ENCODE measurements around the gene AEN. TPM values are rescaled to one million over a fixed set of nuclear protein-coding genes. Genes with fewer than 3 reads are reported as not detected.
"Not testable (repeated sequence)": the region's sequence is repeated elsewhere in the genome, so short reads cannot be mapped to it uniquely, and the experiment has no call there.

The AEN gene
- total RNA-seq, 1 donor from 2014 or later: 90.6 TPM

GRCh38 chr15:88630798-88631463 is 9.8 kb downstream of the AEN start:
- Mint-ChIP-seq H3K4me3 (ENCODE audit: unreplicated experiment) (no peak overlapping the region), H3K4me1 (ENCODE audit: low read depth, unreplicated experiment) (peaks cover 20% of the 10 kb centered on the region), H3K27ac (ENCODE audit: unreplicated experiment) (peak overlapping the region; percentile 67), H3K36me3 (ENCODE audit: low read depth, unreplicated experiment) (peaks cover 31% of the 10 kb centered on the region), H3K27me3 (ENCODE audit: low read depth, unreplicated experiment) (no peaks in the 10 kb centered on the region), H3K9me3 (ENCODE audit: unreplicated experiment) (no peaks in the 10 kb centered on the region)
- Histone ChIP-seq H3K79me2 (ENCODE audit: insufficient read depth, low read length) (peaks cover 74% of the 10 kb centered on the region), H2AFZ (ENCODE audit: low read depth, low read length) (no peak overlapping the region), H3K27ac (ENCODE audit: low read depth, low read length) (no peak overlapping the region), H4K20me1 (ENCODE audit: insufficient read depth, low read length) (peaks cover 90% of the 10 kb centered on the region), H3K4me2 (ENCODE audit: low read length) (no peak overlapping the region), H3K4me1 (ENCODE audit: insufficient read depth, low read length) (peaks cover 21% of the 10 kb centered on the region), H3K9me3 (ENCODE audit: insufficient read depth, low read depth, low read length) (no peaks in the 10 kb centered on the region), H3K36me3 (ENCODE audit: insufficient read depth, low read length) (peaks cover 64% of the 10 kb centered on the region), H3K4me3 (ENCODE audit: insufficient read depth, low read depth, low read length) (no peak overlapping the region), H3K9ac (ENCODE audit: low read length) (no peak overlapping the region), H3K27me3 (ENCODE audit: insufficient read depth, low read length) (no peaks in the 10 kb centered on the region)
- DNase-seq (ENCODE audit: low read depth): no peak
- TF ChIP-seq EZH2 (IDR thresholded peaks at IDR 0.05; ENCODE audit: insufficient read depth, low read length): no peak
- no peak for TF ChIP-seq CTCF (IDR thresholded peaks at IDR 0.05; ENCODE audit: insufficient read depth, low read depth, low read length)
- FAIRE-seq: no peak

DNA sequence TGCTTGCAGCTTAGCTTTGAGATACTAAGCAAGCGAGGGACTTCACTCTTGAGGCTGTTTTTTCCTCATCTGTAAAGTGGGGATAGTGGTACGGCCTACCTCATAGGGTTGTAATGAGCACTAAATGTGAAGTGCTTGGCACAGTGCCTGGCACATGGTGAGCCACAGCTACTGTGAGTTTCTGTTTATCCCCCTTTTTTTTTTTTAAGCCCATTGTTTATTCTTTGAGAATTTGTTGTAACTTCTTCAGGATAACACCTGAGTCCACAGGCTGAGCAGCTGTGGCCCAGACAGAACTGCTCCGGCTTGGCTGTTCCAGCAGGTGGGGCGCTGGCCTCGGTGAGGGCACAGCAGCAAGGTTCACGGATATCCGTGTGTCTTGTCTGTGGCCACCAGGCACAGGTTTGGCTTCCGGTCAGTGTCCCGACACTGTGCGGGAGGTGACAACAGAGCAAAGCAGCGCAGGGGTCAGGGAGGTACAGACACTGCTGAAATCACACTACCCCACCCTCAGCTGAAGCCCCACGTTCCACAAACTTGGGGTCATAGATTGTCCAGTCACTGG is 10.4 kb downstream of the AEN start:
- Mint-ChIP-seq H3K27me3 (ENCODE audit: low read depth, unreplicated experiment) (no peaks in the 10 kb centered on the region), H3K27ac (ENCODE audit: unreplicated experiment) (no peak overlapping the region), H3K36me3 (ENCODE audit: low read depth, unreplicated experiment) (peaks cover 31% of the 10 kb centered on the region), H3K4me1 (ENCODE audit: low read depth, unreplicated experiment) (peaks cover 26% of the 10 kb centered on the region), H3K9me3 (ENCODE audit: unreplicated experiment) (no peaks in the 10 kb centered on the region), H3K4me3 (ENCODE audit: unreplicated experiment) (no peak overlapping the region)
- FAIRE-seq (no peak), DNase-seq (ENCODE audit: low read depth) (no peak)
- Histone ChIP-seq H3K79me2 (ENCODE audit: insufficient read depth, low read length) (peaks cover 68% of the 10 kb centered on the region), H3K27ac (ENCODE audit: low read depth, low read length) (no peak overlapping the region), H3K4me3 (ENCODE audit: insufficient read depth, low read depth, low read length) (no peak overlapping the region), H3K9ac (ENCODE audit: low read length) (no peak overlapping the region), H3K9me3 (ENCODE audit: insufficient read depth, low read depth, low read length) (no peaks in the 10 kb centered on the region), H4K20me1 (ENCODE audit: insufficient read depth, low read length) (peaks cover 90% of the 10 kb centered on the region), H3K36me3 (ENCODE audit: insufficient read depth, low read length) (peaks cover 59% of the 10 kb centered on the region), H3K4me1 (ENCODE audit: insufficient read depth, low read length) (peaks cover 24% of the 10 kb centered on the region), H3K4me2 (ENCODE audit: low read length) (no peak overlapping the region), H3K27me3 (ENCODE audit: insufficient read depth, low read length) (no peaks in the 10 kb centered on the region), H2AFZ (ENCODE audit: low read depth, low read length) (no peak overlapping the region)
- TF ChIP-seq CTCF (IDR thresholded peaks at IDR 0.05; ENCODE audit: insufficient read depth, low read depth, low read length): no peak
- TF ChIP-seq EZH2 (IDR thresholded peaks at IDR 0.05; ENCODE audit: insufficient read depth, low read length): no peak

- not testable (repeated sequence) for H3K27ac ChIP-seq (ENCODE audit: low read depth, low read length); FAIRE-seq
Measured at GRCh38 chr15:88632797-88633196, 11.7 kb downstream of the AEN start.

More at GRCh38 chr15:88632797-88633196, 11.7 kb downstream of the AEN start:
- H3K4me2 ChIP-seq (ENCODE audit: low read length); H2AFZ ChIP-seq (ENCODE audit: low read depth, low read length); H3K4me3 ChIP-seq (ENCODE audit: insufficient read depth, low read depth, low read length); H3K27me3 Mint-ChIP-seq (ENCODE audit: low read depth, unreplicated experiment); H3K27ac Mint-ChIP-seq (ENCODE audit: unreplicated experiment); DNase-seq (ENCODE audit: low read depth); H3K27me3 ChIP-seq (ENCODE audit: insufficient read depth, low read length); H3K9me3 ChIP-seq (ENCODE audit: insufficient read depth, low read depth, low read length); H3K9me3 Mint-ChIP-seq (ENCODE audit: unreplicated experiment); H3K9ac ChIP-seq (ENCODE audit: low read length): not testable (repeated sequence)
- Mint-ChIP-seq H3K4me1 (ENCODE audit: low read depth, unreplicated experiment) (peaks cover 31% of the 10 kb centered on the region), H3K36me3 (ENCODE audit: low read depth, unreplicated experiment) (peaks cover 33% of the 10 kb centered on the region), H3K4me3 (ENCODE audit: unreplicated experiment) (peak overlapping the region; percentile 14)
- peaks cover 47% of the 10 kb centered on the region for H3K36me3 ChIP-seq (ENCODE audit: insufficient read depth, low read length)
- H3K79me2 ChIP-seq (ENCODE audit: insufficient read depth, low read length): peaks cover 55% of the 10 kb centered on the region
- peaks cover 19% of the 10 kb centered on the region for H3K4me1 ChIP-seq (ENCODE audit: insufficient read depth, low read length)
- peaks cover 88% of the 10 kb centered on the region for H4K20me1 ChIP-seq (ENCODE audit: insufficient read depth, low read length)

Data from astrocyte (in vitro differentiated cells and primary cell).